ENCODE results near the gene TRAF3. TPM values are rescaled to one million over a fixed set of nuclear protein-coding genes. Genes with fewer than 3 reads are reported as not detected.

The TRAF3 gene
- polyA plus RNA-seq, 1 of the 3 experiments (the other 2 are of a cell fraction), result 17.9 TPM

- peak; percentile 73 for TF ChIP-seq CTCF (IDR thresholded peaks at IDR 0.05)
- TF ChIP-seq ELF1 (IDR thresholded peaks at IDR 0.05), result no peak
- TF ChIP-seq RCOR1 (IDR thresholded peaks at IDR 0.05; ENCODE audit: low read length), result no peak
- no peak for TF ChIP-seq FOXM1 (IDR thresholded peaks at IDR 0.05; ENCODE audit: low read depth)
- peak; percentile 78 for TF ChIP-seq RAD21 (IDR thresholded peaks at IDR 0.05; ENCODE audit: low read length)
- no peak for TF ChIP-seq MXI1 (IDR thresholded peaks at IDR 0.05; ENCODE audit: low read depth, low read length)
- TF ChIP-seq MAX (IDR thresholded peaks at IDR 0.05; ENCODE audit: low read depth), result no peak
- no peak for TF ChIP-seq REST (IDR thresholded peaks at IDR 0.05; ENCODE audit: low read depth, low read length)
- no peak for TF ChIP-seq SIN3A (IDR thresholded peaks at IDR 0.05; ENCODE audit: borderline replicate concordance, low read depth, low read length)
Observed at GRCh38 chr14:102774391-102775153, 2.7 kb upstream of the TRAF3 start (continued).

GRCh38 chr14:102775855-102776760, 1.1 kb upstream of the TRAF3 start:
- H3K4me1 ChIP-seq (ENCODE audit: control insufficient read depth in 1 of 2, insufficient read depth in 2 of 2, low read depth in 1 of 2, low read length in 1 of 2), result peaks cover 12 to 26% of the 10 kb centered on the region in 2 experiments; a peak in 3 of 4 replicates
- H3F3A ChIP-seq (replicated peaks; ENCODE audit: insufficient read depth), result peaks cover 20% of the 10 kb centered on the region
- CTCF ChIA-PET, result interaction anchor here (1.0 to 4.9 kb wide), 7 partner anchors 16 to 200 kb away, joined by 3 to 66 read pairs (median 5); no protein-coding TSS in a partner anchor
- H3K9ac ChIP-seq, result peak overlapping the region; percentile 29; the same call in 1 of the 2 replicates
- no peak overlapping the region for H3K4me3 ChIP-seq (ENCODE audit: low read depth in 2 of 2, low read length in 1 of 2)
- H3K27ac ChIP-seq (ENCODE audit: low read depth in 2 of 2, low read length in 1 of 2), result peak overlapping the region; percentile 45 to 65
- H4K20me1 ChIP-seq (ENCODE audit: insufficient read depth), result peaks cover 24% of the 10 kb centered on the region
- no peaks in the 10 kb centered on the region for H3K36me3 ChIP-seq (replicated peaks in 1 of 2; ENCODE audit: control insufficient read depth in 1 of 2, insufficient read depth in 2 of 2, low read length in 1 of 2)
- H3K9me3 ChIP-seq, result no peaks in the 10 kb centered on the region
- no peaks in the 10 kb centered on the region for H3K9me2 ChIP-seq
- H3K4me2 ChIP-seq, result no peak overlapping the region
- TF ChIP-seq RFX5 (IDR thresholded peaks at IDR 0.05; ENCODE audit: low read length) (no peak), FOSL2 (IDR thresholded peaks at IDR 0.05; ENCODE audit: borderline replicate concordance, low read depth) (peak; percentile 7; the same call in 1 of the 2 replicates)
- H2AFZ ChIP-seq (ENCODE audit: low read depth), result peak overlapping the region; percentile 87
- WGBS (ENCODE audit: low lambda C conversion rate), result 87% methylated on average over 20 of the region's 22 CpGs
- H3K79me2 ChIP-seq (ENCODE audit: insufficient read depth), result peaks cover 31% of the 10 kb centered on the region
- H3K27me3 ChIP-seq (ENCODE audit: insufficient read depth), result no peaks in the 10 kb centered on the region
- DNase-seq, result no peak
- POLR2A ChIA-PET, result no interaction called here

Data from SK-N-SH (cell line).